Activated CD4-positive, alpha-beta memory T cell treated with anti-CD3 and anti-CD28 coated beads for 36 hours (primary cell): Measurements from ENCODE around the gene SPARCL1. TPM values are rescaled to one million over a fixed set of nuclear protein-coding genes. Genes with fewer than 3 reads are reported as not detected.
"Not testable (repeated sequence)": the region's sequence is repeated elsewhere in the genome, so short reads cannot be mapped to it uniquely, and the experiment has no call there.

Experiments used
- CTCF ChIA-PET: fragments of 350-600 bp; sonication (Branson Sonifier 250); formaldehyde crosslinking; loops from one replicate; lab custom pipeline; 2021; ENCODE audit warnings: antibody characterized with exemption, inconsistent platforms; lab: Charles Lee
- POLR2A ChIA-PET: fragments of 350-600 bp; sonication (Branson Sonifier 250); formaldehyde crosslinking; loops from one replicate; lab custom pipeline; 2021; ENCODE audit warnings: antibody characterized with exemption; lab: Charles Lee
- DNase-seq: peaks from one replicate; pipeline ENCODE4 v3.0.0-alpha.2; 2020
- H3K27ac Mint-ChIP-seq: one replicate; pipeline ENCODE4 v1.8.0; 2021; ENCODE audit warnings: mixed read lengths
- H3K27me3 Mint-ChIP-seq: one replicate; pipeline ENCODE4 v1.8.0; 2021; ENCODE audit warnings: mixed read lengths
- H3K36me3 Mint-ChIP-seq: one replicate; pipeline ENCODE4 v1.8.0; 2021; ENCODE audit warnings: mixed read lengths
- H3K4me1 Mint-ChIP-seq: one replicate; pipeline ENCODE4 v1.8.0; 2021; ENCODE audit warnings: low read depth, mixed read lengths
- H3K4me3 Mint-ChIP-seq: one replicate; pipeline ENCODE4 v1.8.0; 2021; ENCODE audit warnings: mild to moderate bottlenecking, mixed read lengths
- H3K9me3 Mint-ChIP-seq: one replicate; pipeline ENCODE4 v1.8.0; 2021; ENCODE audit warnings: mixed read lengths
- intact Hi-C: fragments of 100-400 bp; cut with micrococcal nuclease; formaldehyde crosslinking; loops from one replicate; pipeline ENCODE4 v1.15.1; 2023
- total RNA-seq, 2 experiments: library from RNA; stranded (reverse); gene quantifications; one replicate each; pipeline ENCODE4 v1.2.3, GENCODE V29; 2021

SPARCL1 gene
- total RNA-seq, 2 experiments from 2014 or later, result not detected

GRCh38 chr4:87491851-87492250 is 37.3 kb downstream of the SPARCL1 start:
- CTCF ChIA-PET, intact Hi-C loops, POLR2A ChIA-PET, H3K27me3 Mint-ChIP-seq, H3K36me3 Mint-ChIP-seq, H3K9me3 Mint-ChIP-seq, H3K27ac Mint-ChIP-seq, DNase-seq, H3K4me3 Mint-ChIP-seq, H3K4me1 Mint-ChIP-seq: not testable (repeated sequence)

- no peak overlapping the region for H3K4me3 Mint-ChIP-seq
- H3K4me1 Mint-ChIP-seq, result peaks cover 2% of the 10 kb centered on the region
- ChIA-PET POLR2A (no interaction called here), CTCF (no interaction called here)
- H3K36me3 Mint-ChIP-seq, result peaks cover 6% of the 10 kb centered on the region
- no peak overlapping the region for H3K27ac Mint-ChIP-seq
- intact Hi-C loops, result no loop called here
- no peaks in the 10 kb centered on the region for H3K27me3 Mint-ChIP-seq
- H3K9me3 Mint-ChIP-seq, result peaks cover 5% of the 10 kb centered on the region
- no peak for DNase-seq
Observed at GRCh38 chr4:87491436-87491835, 37.7 kb downstream of the SPARCL1 start.

GRCh38 chr4:87490664-87491369 is 38.4 kb downstream of the SPARCL1 start:
- Mint-ChIP-seq H3K4me3 (no peak overlapping the region), H3K9me3 (peaks cover 5% of the 10 kb centered on the region), H3K36me3 (peaks cover 11% of the 10 kb centered on the region), H3K27ac (no peak overlapping the region), H3K27me3 (no peaks in the 10 kb centered on the region), H3K4me1 (peaks cover 2% of the 10 kb centered on the region)
- POLR2A ChIA-PET, result no interaction called here
- DNase-seq, result no peak
- CTCF ChIA-PET, result interaction anchor here (1.1 kb wide), 1 partner anchor 115 kb away, joined by 3 read pairs; no protein-coding TSS in a partner anchor
- intact Hi-C loops, result no loop called here

GRCh38 chr4:87489678-87490077 is 39.5 kb downstream of the SPARCL1 start:
- no peak overlapping the region for H3K4me3 Mint-ChIP-seq
- ChIA-PET CTCF (interaction anchor here (1.1 kb wide), 1 partner anchor 114 kb away, joined by 3 read pairs; no protein-coding TSS in a partner anchor), POLR2A (no interaction called here)
- H3K4me1 Mint-ChIP-seq, result peaks cover 2% of the 10 kb centered on the region
- H3K27me3 Mint-ChIP-seq, result no peaks in the 10 kb centered on the region
- intact Hi-C loops, result no loop called here
- H3K9me3 Mint-ChIP-seq, result peaks cover 7% of the 10 kb centered on the region
- no peak overlapping the region for H3K27ac Mint-ChIP-seq
- peaks cover 13% of the 10 kb centered on the region for H3K36me3 Mint-ChIP-seq
- no peak for DNase-seq

GRCh38 chr4:87488666-87489065 is 40.5 kb downstream of the SPARCL1 start:
- DNase-seq, H3K4me1 Mint-ChIP-seq, intact Hi-C loops, H3K9me3 Mint-ChIP-seq, POLR2A ChIA-PET, H3K27me3 Mint-ChIP-seq, H3K4me3 Mint-ChIP-seq, H3K27ac Mint-ChIP-seq: not testable (repeated sequence)
- CTCF ChIA-PET, result interaction anchor here (0.9 kb wide), 1 partner anchor 114 kb away, joined by 3 read pairs; no protein-coding TSS in a partner anchor
- H3K36me3 Mint-ChIP-seq, result peaks cover 13% of the 10 kb centered on the region

- intact Hi-C loops, DNase-seq, H3K27ac Mint-ChIP-seq, H3K4me1 Mint-ChIP-seq, H3K27me3 Mint-ChIP-seq, POLR2A ChIA-PET, H3K4me3 Mint-ChIP-seq: not testable (repeated sequence)
- CTCF ChIA-PET, result interaction anchor here (0.7 kb wide), 1 partner anchor 23 kb away, joined by 3 read pairs; no protein-coding TSS in a partner anchor
- H3K36me3 Mint-ChIP-seq, result peaks cover 17% of the 10 kb centered on the region
- peaks cover 11% of the 10 kb centered on the region for H3K9me3 Mint-ChIP-seq
Observed at GRCh38 chr4:87483247-87483646, 45.9 kb downstream of the SPARCL1 start.

GRCh38 chr4:87481377-87481776 is 47.8 kb downstream of the SPARCL1 start:
- H3K4me1 Mint-ChIP-seq, result no peaks in the 10 kb centered on the region
- H3K27ac Mint-ChIP-seq, result no peak overlapping the region
- POLR2A ChIA-PET, result no interaction called here
- H3K9me3 Mint-ChIP-seq, result peaks cover 9% of the 10 kb centered on the region
- H3K27me3 Mint-ChIP-seq, result no peaks in the 10 kb centered on the region
- no peak for DNase-seq
- H3K4me3 Mint-ChIP-seq, result no peak overlapping the region
- peaks cover 13% of the 10 kb centered on the region for H3K36me3 Mint-ChIP-seq
- CTCF ChIA-PET, result interaction anchor here (1.1 kb wide), 1 partner anchor 331 kb away, joined by 3 read pairs; no protein-coding TSS in a partner anchor
- intact Hi-C loops, result no loop called here

GRCh38 chr4:87478732-87479250 is 50.4 kb downstream of the SPARCL1 start:
- H3K36me3 Mint-ChIP-seq, result peaks cover 6% of the 10 kb centered on the region
- H3K4me1 Mint-ChIP-seq, result no peaks in the 10 kb centered on the region
- no peaks in the 10 kb centered on the region for H3K27me3 Mint-ChIP-seq
- peaks cover 7% of the 10 kb centered on the region for H3K9me3 Mint-ChIP-seq
- ChIA-PET POLR2A (no interaction called here), CTCF (interaction anchor here (1.0 kb wide), 1 partner anchor 371 kb away, joined by 3 read pairs; no protein-coding TSS in a partner anchor)
- no peak overlapping the region for H3K4me3 Mint-ChIP-seq
- intact Hi-C loops, result no loop called here
- H3K27ac Mint-ChIP-seq, result no peak overlapping the region
- no peak for DNase-seq

- Mint-ChIP-seq H3K4me3 (no peak overlapping the region), H3K27ac (no peak overlapping the region), H3K27me3 (no peaks in the 10 kb centered on the region), H3K4me1 (no peaks in the 10 kb centered on the region), H3K9me3 (no peaks in the 10 kb centered on the region), H3K36me3 (no peaks in the 10 kb centered on the region)
- ChIA-PET POLR2A (no interaction called here), CTCF (interaction anchor here (1.0 kb wide), 1 partner anchor 12 kb away, joined by 4 read pairs; no protein-coding TSS in a partner anchor)
- no peak for DNase-seq
- intact Hi-C loops, result no loop called here
Observed at GRCh38 chr4:87476934-87477333, 52.2 kb downstream of the SPARCL1 start.

GRCh38 chr4:87469390-87469789 is 59.8 kb downstream of the SPARCL1 start:
- Mint-ChIP-seq H3K4me1 (no peaks in the 10 kb centered on the region), H3K27ac (no peak overlapping the region), H3K27me3 (no peaks in the 10 kb centered on the region), H3K9me3 (no peaks in the 10 kb centered on the region), H3K36me3 (no peaks in the 10 kb centered on the region), H3K4me3 (no peak overlapping the region)
- DNase-seq, result no peak
- intact Hi-C loops, result loop anchor here (5.0 to 10.0 kb wide), 3 partner anchors 77 to 235 kb away; partner anchors contain the start of gene HSD17B11
- ChIA-PET POLR2A (no interaction called here), CTCF (interaction anchor here (1.6 kb wide), 1 partner anchor 93 kb away, joined by 3 read pairs; no protein-coding TSS in a partner anchor)

- H3K9me3 Mint-ChIP-seq, result no peaks in the 10 kb centered on the region
- no peaks in the 10 kb centered on the region for H3K36me3 Mint-ChIP-seq
- DNase-seq, result no peak
- no peak overlapping the region for H3K4me3 Mint-ChIP-seq
- H3K4me1 Mint-ChIP-seq, result no peaks in the 10 kb centered on the region
- intact Hi-C loops, result loop anchor here (1.0 to 10.0 kb wide), 7 partner anchors 43 to 316 kb away; partner anchors contain the start of genes HSD17B11 and NUDT9
- H3K27me3 Mint-ChIP-seq, result no peaks in the 10 kb centered on the region
- ChIA-PET CTCF (interaction anchor here (0.7 to 5.3 kb wide), 19 partner anchors 11 to 532 kb away, joined by 3 to 106 read pairs (median 4); partner anchors contain the start of gene HSD17B11), POLR2A (no interaction called here)
- H3K27ac Mint-ChIP-seq, result no peak overlapping the region
Observed at GRCh38 chr4:87465739-87466366, 63.3 kb downstream of the SPARCL1 start.

GRCh38 chr4:87462102-87462501 is 67.1 kb downstream of the SPARCL1 start:
- intact Hi-C loops, result loop anchor here (10.0 kb wide), 1 partner anchor 227 kb away; no protein-coding TSS in a partner anchor
- H3K27me3 Mint-ChIP-seq, result no peaks in the 10 kb centered on the region
- no peaks in the 10 kb centered on the region for H3K4me1 Mint-ChIP-seq
- no peak for DNase-seq
- peaks cover 16% of the 10 kb centered on the region for H3K36me3 Mint-ChIP-seq
- ChIA-PET CTCF (interaction anchor here (1.6 kb wide), 1 partner anchor 86 kb away, joined by 4 read pairs; no protein-coding TSS in a partner anchor), POLR2A (no interaction called here)
- no peak overlapping the region for H3K4me3 Mint-ChIP-seq
- no peak overlapping the region for H3K27ac Mint-ChIP-seq
- no peaks in the 10 kb centered on the region for H3K9me3 Mint-ChIP-seq
